ENCODE measurements around the gene H2AZ2.

DNA sequence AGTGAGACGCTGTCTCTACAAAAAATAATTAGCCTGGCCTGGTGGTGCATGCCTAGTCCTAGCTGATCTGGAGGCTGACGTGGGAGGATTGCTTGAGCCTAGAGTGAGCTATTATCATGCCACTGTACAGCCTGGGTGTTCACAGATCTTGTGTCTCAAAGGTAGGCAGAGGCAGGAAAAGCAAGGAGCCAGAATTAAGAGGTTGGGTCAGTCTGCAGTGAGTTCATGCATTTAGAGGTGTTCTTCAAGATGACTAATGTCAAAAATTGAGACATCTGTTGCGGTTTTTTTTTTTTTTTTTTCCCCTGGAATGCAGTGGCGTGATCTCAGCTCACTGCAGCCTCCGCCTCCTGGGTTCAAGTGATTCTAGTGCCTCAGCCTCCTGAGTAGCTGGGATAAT is 46.0 kb downstream of the H2AZ2 start:
- TF ChIP-seq POLR2A (IDR thresholded peaks at IDR 0.05) = no peak
- TF ChIP-seq, protein P1, sequence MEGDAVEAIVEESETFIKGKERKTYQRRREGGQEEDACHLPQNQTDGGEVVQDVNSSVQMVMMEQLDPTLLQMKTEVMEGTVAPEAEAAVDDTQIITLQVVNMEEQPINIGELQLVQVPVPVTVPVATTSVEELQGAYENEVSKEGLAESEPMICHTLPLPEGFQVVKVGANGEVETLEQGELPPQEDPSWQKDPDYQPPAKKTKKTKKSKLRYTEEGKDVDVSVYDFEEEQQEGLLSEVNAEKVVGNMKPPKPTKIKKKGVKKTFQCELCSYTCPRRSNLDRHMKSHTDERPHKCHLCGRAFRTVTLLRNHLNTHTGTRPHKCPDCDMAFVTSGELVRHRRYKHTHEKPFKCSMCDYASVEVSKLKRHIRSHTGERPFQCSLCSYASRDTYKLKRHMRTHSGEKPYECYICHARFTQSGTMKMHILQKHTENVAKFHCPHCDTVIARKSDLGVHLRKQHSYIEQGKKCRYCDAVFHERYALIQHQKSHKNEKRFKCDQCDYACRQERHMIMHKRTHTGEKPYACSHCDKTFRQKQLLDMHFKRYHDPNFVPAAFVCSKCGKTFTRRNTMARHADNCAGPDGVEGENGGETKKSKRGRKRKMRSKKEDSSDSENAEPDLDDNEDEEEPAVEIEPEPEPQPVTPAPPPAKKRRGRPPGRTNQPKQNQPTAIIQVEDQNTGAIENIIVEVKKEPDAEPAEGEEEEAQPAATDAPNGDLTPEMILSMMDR (IDR thresholded peaks at IDR 0.05) = no peak

Measured in body of pancreas (tissue), 4 donors.